NCI-H2227 (cell line): ENCODE data around the gene UMODL1.
"Not testable (repeated sequence)": the region's sequence is repeated elsewhere in the genome, so short reads cannot be mapped to it uniquely, and the experiment has no call there.

Source experiments
- DNase-seq: peaks from one replicate; lab custom pipeline; 2025; ENCODE audit not compliant: unreplicated experiment; lab: John Stamatoyannopoulos, UW

The UMODL1 gene

GRCh38 chr21:42058631-42059111 lies 12.4 kb upstream of the UMODL1 start:
- no peak for DNase-seq

- DNase-seq: no peak
Measured at GRCh38 chr21:42059141-42059540, 12.0 kb upstream of the UMODL1 start.

GRCh38 chr21:42059721-42060120 lies 11.4 kb upstream of the UMODL1 start:
- DNase-seq: no peak

- DNase-seq: no peak
Measured at GRCh38 chr21:42060166-42060565, 11.0 kb upstream of the UMODL1 start.

GRCh38 chr21:42061195-42061985 lies 9.7 kb upstream of the UMODL1 start:
- DNase-seq: no peak

GRCh38 chr21:42061986-42062235 lies 9.2 kb upstream of the UMODL1 start:
- no peak for DNase-seq

- peak; percentile 58 for DNase-seq
Measured at GRCh38 chr21:42062236-42063022, 8.7 kb upstream of the UMODL1 start.

- peak; percentile 19 for DNase-seq
Measured at GRCh38 chr21:42063191-42063570, 7.9 kb upstream of the UMODL1 start.

GRCh38 chr21:42063571-42064521 lies 7.3 kb upstream of the UMODL1 start:
- DNase-seq: peak; percentile 40

GRCh38 chr21:42066521-42066920 lies 4.6 kb upstream of the UMODL1 start:
- DNase-seq: no peak

- no peak for DNase-seq
Measured at GRCh38 chr21:42067531-42068255, 3.4 kb upstream of the UMODL1 start.

- no peak for DNase-seq
Measured at GRCh38 chr21:42068256-42068545, 2.9 kb upstream of the UMODL1 start.

- DNase-seq: no peak
Measured at GRCh38 chr21:42068592-42068991, 2.5 kb upstream of the UMODL1 start.

GRCh38 chr21:42069327-42069726 lies 1.8 kb upstream of the UMODL1 start:
- DNase-seq: no peak

- DNase-seq: no peak
Measured at GRCh38 chr21:42069843-42070242, 1.3 kb upstream of the UMODL1 start.

- DNase-seq: no peak
Measured at GRCh38 chr21:42073145-42074099, 2.3 kb downstream of the UMODL1 start.

GRCh38 chr21:42075686-42076471 lies 4.8 kb downstream of the UMODL1 start:
- no peak for DNase-seq

GRCh38 chr21:42077685-42078238 lies 6.6 kb downstream of the UMODL1 start:
- not testable (repeated sequence) for DNase-seq
